Endothelial cell of umbilical vein (primary cell): ENCODE data around the gene SLC46A2. TPM values are rescaled to one million over a fixed set of nuclear protein-coding genes. Genes with fewer than 3 reads are reported as not detected.

Experiments used
- BruUV-seq: library from RNA; stranded (reverse); fragments of 400-500 nt; replicated peaks from 2 replicates; lab custom pipeline; 2021; lab: Mats Ljungman, UMichigan
- CTCF ChIA-PET: fragments of 300-600, 350-600 bp; sonication (Branson Sonifier 250); formaldehyde crosslinking; loops from one replicate; lab custom pipeline; 2021; ENCODE audit warnings: antibody characterized with exemption, inconsistent platforms; lab: Charles Lee
- POLR2A ChIA-PET: fragments of 300-600, 350-600 bp; sonication (Branson Sonifier 250); formaldehyde crosslinking; loops from one replicate; lab custom pipeline; 2021; ENCODE audit warnings: antibody characterized with exemption, inconsistent platforms; lab: Charles Lee
- DNase-seq: peaks from one replicate; pipeline ENCODE4 v3.0.0-alpha.2; 2011; ENCODE audit warnings: low read depth, low spot score
- FAIRE-seq: peaks from 2 replicates; lab custom pipeline; 2011; peaks lifted over from hg19 to GRCh38; lab: Jason Lieb, UNC
- H2AFZ ChIP-seq: 2 replicates; pipeline ENCODE4 v1.6.0; 2012; ENCODE audit warnings: low read depth, low read length, control low read depth, inconsistent platforms
- H3K27ac ChIP-seq: 2 replicates; pipeline ENCODE4 v1.5.1; 2011; ENCODE audit warnings: low read depth, mild to moderate bottlenecking, control low read depth, low read length, moderate library complexity; ENCODE audit not compliant: insufficient read depth
- H3K27me3 ChIP-seq, 2 experiments: 2 replicates each; pipeline versions ENCODE4 v1.6.0 to v1.6.1; 2011; ENCODE audit warnings: low read length in 2 of 2, mixed read lengths in 1 of 2; ENCODE audit not compliant: control insufficient read depth in 2 of 2, insufficient read depth in 2 of 2
- H3K36me3 ChIP-seq, 2 experiments: 2 replicates in 1 of 2; 3 replicates in 1 of 2; pipeline ENCODE4 v1.5.1; 2011; ENCODE audit warnings: low read length in 2 of 2, mild to moderate bottlenecking in 1 of 2, moderate library complexity in 1 of 2; ENCODE audit not compliant: control insufficient read depth in 2 of 2, insufficient read depth in 2 of 2; ENCODE audit errors: extremely low read depth in 1 of 2
- H3K4me1 ChIP-seq: 3 replicates; pipeline ENCODE4 v1.5.1; 2011; ENCODE audit warnings: mild to moderate bottlenecking, low read length; ENCODE audit not compliant: control insufficient read depth, insufficient read depth; ENCODE audit errors: extremely low read depth
- H3K4me2 ChIP-seq: 2 replicates; pipeline ENCODE4 v1.6.1; 2011; ENCODE audit warnings: low read length, control low read depth, mixed read lengths; ENCODE audit not compliant: insufficient read depth
- H3K4me3 ChIP-seq, 3 experiments: fragments of 200-600 bp in 1 of 3; sonication (generic), shearing (Covaris generic) in 1 of 3; replicated peaks in 1 of 3; 2 replicates each; pipeline ENCODE4 v1.5.1; 2011 to 2016; ENCODE audit warnings: control low read depth in 3 of 3, low read length in 3 of 3, mild to moderate bottlenecking in 2 of 3, inconsistent platforms in 1 of 3, low read depth in 1 of 3, moderate library complexity in 1 of 3; ENCODE audit not compliant: insufficient read depth in 1 of 3
- H3K79me2 ChIP-seq: 2 replicates; pipeline ENCODE4 v1.6.0; 2012; ENCODE audit warnings: low read length, inconsistent platforms; ENCODE audit not compliant: control insufficient read depth, insufficient read depth
- H3K9ac ChIP-seq: replicated peaks from 2 replicates; pipeline ENCODE3; 2011; ENCODE audit warnings: low read length, control low read depth; ENCODE audit not compliant: insufficient read depth; ENCODE audit errors: extremely low read depth
- H3K9me1 ChIP-seq: replicated peaks from 3 replicates; pipeline ENCODE4 v1.6.0; 2011; ENCODE audit warnings: mild to moderate bottlenecking, low read length; ENCODE audit not compliant: control insufficient read depth, insufficient read depth; ENCODE audit errors: extremely low read depth
- H3K9me3 ChIP-seq: replicated peaks from 2 replicates; pipeline ENCODE4 v1.5.1; 2012; ENCODE audit warnings: low read length, inconsistent platforms; ENCODE audit not compliant: control insufficient read depth, insufficient read depth
- H4K20me1 ChIP-seq: replicated peaks from 2 replicates; pipeline ENCODE3; 2011; ENCODE audit warnings: mild to moderate bottlenecking, low read length; ENCODE audit not compliant: control insufficient read depth, insufficient read depth; ENCODE audit errors: extremely low read depth
- EZH2 ChIP-seq: IDR thresholded peaks from 2 replicates; pipeline ENCODE4 v1.6.1; 2012; ENCODE audit warnings: borderline replicate concordance, low read depth, mild to moderate bottlenecking, moderate library complexity, low read length, inconsistent platforms; ENCODE audit not compliant: severe bottlenecking
- FOS ChIP-seq: IDR thresholded peaks from 2 replicates; pipeline ENCODE4 v1.6.1; 2011; ENCODE audit warnings: mild to moderate bottlenecking, low read length, moderate library complexity, borderline replicate concordance; ENCODE audit not compliant: insufficient read depth
- GATA2 ChIP-seq: IDR thresholded peaks from 2 replicates; pipeline ENCODE4 v1.7.0; 2011; ENCODE audit warnings: low read depth, mild to moderate bottlenecking, moderate library complexity, mixed read lengths, low read length; ENCODE audit not compliant: insufficient read length, insufficient read depth
- JUN ChIP-seq: IDR thresholded peaks from 2 replicates; pipeline ENCODE4 v1.6.1; 2011; ENCODE audit warnings: borderline replicate concordance, low read depth; ENCODE audit not compliant: insufficient read length, insufficient read depth
- MYC ChIP-seq: IDR thresholded peaks from one replicate; pipeline ENCODE4 v1.6.1; 2011; ENCODE audit warnings: mild to moderate bottlenecking, low read depth, low read length
- POLR2A ChIP-seq: IDR thresholded peaks from 2 replicates; pipeline ENCODE4 v1.6.1; 2012; ENCODE audit warnings: low read depth, mild to moderate bottlenecking, control low read depth, low read length
- POLR2AphosphoS5 ChIP-seq: IDR thresholded peaks from 2 replicates; pipeline ENCODE4 v1.6.1; 2012; ENCODE audit warnings: low read depth, mild to moderate bottlenecking, control low read depth, low read length, moderate library complexity; ENCODE audit not compliant: insufficient read depth
- dilution Hi-C: fragments of 300-500 bp; cut with MboI; formaldehyde crosslinking; loops from one replicate; pipeline ENCODE4 v1.15.0; 2019; ENCODE audit warnings: low sequenced_read_pairs; ENCODE audit not compliant: extremely low pct_ligation_motif_present
- intact Hi-C: fragments of 100-400 bp; cut with micrococcal nuclease; formaldehyde crosslinking; loops from one replicate; pipeline ENCODE4 v1.10.0; 2022
- polyA plus RNA-seq, 4 experiments: library from polyadenylated mRNA; depleted of rRNA in 3 of 4; stranded (reverse) in 3 of 4; unstranded in 1 of 4; fragments of >200 nt; gene quantifications; 2 replicates each; pipeline versions ENCODE4 v1.2.1 to v1.2.3, GENCODE V29; 2011 to 2012; ENCODE audit warnings: missing spikeins in 1 of 4
- total RNA-seq: library from RNA; stranded (reverse); gene quantifications from 2 replicates; pipeline ENCODE4 v1.2.3, GENCODE V29; 2021
- TF ChIP-seq, protein P1 (sequence below), 2 donors: IDR thresholded peaks; 1 replicate in 1 of 2; 2 replicates in 1 of 2; pipeline ENCODE4 v1.5.1; 2011; ENCODE audit warnings: low read length in 2 of 2, mild to moderate bottlenecking in 2 of 2, moderate library complexity in 2 of 2, control low read depth in 1 of 2, inconsistent platforms in 1 of 2, low read depth in 1 of 2; ENCODE audit not compliant: insufficient read depth in 1 of 2; ENCODE audit errors: extremely low read depth in 1 of 2
- TF ChIP-seq, protein P2 (sequence below): IDR thresholded peaks from 2 replicates; pipeline ENCODE4 v1.6.1; 2011; ENCODE audit not compliant: insufficient read depth, insufficient read length

Gene SLC46A2
- total and polyA plus RNA-seq, 2 donors (not counting 3 experiments of a cell fraction or from before 2014, with no cell fraction given), result not detected

DNA sequence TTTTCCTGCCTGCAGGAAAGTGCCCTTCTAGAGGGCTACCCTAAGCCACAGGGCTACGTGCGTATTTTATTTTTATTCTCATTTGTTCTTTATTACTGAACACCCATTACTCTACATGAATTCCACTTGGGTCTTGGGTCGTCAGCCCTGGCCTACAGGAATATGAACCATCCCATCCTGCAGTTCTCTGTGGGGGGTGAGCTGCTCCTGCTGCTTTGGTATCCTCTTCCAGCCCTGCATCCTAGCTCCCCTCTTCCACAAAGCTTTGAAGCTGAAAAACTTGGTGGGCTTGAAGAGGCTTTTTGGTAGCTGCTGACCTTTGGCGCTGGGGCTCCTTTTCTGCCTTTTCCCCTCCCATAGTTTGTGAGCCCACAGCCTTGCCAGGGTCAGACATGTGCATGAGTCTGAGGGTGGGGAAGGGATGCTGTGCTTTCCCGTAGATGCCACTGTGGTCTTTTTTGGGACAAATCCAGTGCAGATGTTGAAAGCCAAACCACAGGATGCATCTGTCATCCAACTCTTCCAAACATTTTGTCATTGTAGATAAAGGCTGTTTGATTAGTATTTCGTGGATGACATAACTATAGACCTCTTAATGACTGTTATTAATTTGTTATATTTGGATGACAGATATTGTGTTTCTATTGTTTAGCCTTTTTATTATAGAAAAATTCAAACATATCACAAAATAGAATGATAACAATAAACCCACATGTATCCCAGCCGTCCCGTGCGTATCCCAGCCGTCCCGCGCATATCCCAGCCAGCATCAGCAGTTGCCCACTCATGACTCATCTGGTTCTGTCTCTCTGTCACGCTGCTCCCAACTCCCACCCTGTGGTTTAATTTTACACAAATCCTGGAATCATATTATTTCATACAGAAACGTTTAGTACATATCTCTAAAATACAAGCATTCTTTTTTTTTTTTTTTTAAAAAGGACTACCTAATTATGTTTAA, 43.9 kb downstream of the SLC46A2 start:
- no peaks in the 10 kb centered on the region for H3K36me3 ChIP-seq
- H3K4me3 ChIP-seq, result no peak overlapping the region
- H3K79me2 ChIP-seq, result no peaks in the 10 kb centered on the region
- no peak overlapping the region for H2AFZ ChIP-seq
- BruUV-seq, result no TSS peak
- H3K9ac ChIP-seq, result no peak overlapping the region
- intact Hi-C loops (no loop called here), dilution Hi-C loops (no loop called here)
- no peaks in the 10 kb centered on the region for H4K20me1 ChIP-seq
- no peak overlapping the region for H3K4me2 ChIP-seq
- no peaks in the 10 kb centered on the region for H3K9me3 ChIP-seq
- TF ChIP-seq POLR2AphosphoS5 (no peak), JUN (no peak), EZH2 (no peak), MYC (no peak), POLR2A (no peak), FOS (no peak), GATA2 (no peak)
- TF ChIP-seq, protein P1, sequence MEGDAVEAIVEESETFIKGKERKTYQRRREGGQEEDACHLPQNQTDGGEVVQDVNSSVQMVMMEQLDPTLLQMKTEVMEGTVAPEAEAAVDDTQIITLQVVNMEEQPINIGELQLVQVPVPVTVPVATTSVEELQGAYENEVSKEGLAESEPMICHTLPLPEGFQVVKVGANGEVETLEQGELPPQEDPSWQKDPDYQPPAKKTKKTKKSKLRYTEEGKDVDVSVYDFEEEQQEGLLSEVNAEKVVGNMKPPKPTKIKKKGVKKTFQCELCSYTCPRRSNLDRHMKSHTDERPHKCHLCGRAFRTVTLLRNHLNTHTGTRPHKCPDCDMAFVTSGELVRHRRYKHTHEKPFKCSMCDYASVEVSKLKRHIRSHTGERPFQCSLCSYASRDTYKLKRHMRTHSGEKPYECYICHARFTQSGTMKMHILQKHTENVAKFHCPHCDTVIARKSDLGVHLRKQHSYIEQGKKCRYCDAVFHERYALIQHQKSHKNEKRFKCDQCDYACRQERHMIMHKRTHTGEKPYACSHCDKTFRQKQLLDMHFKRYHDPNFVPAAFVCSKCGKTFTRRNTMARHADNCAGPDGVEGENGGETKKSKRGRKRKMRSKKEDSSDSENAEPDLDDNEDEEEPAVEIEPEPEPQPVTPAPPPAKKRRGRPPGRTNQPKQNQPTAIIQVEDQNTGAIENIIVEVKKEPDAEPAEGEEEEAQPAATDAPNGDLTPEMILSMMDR (IDR thresholded peaks at IDR 0.05; ENCODE audit: extremely low read depth in 1 of 2, insufficient read depth in 1 of 2, low read depth in 1 of 2, low read length in 2 of 2), result no peak
- TF ChIP-seq, protein P2, sequence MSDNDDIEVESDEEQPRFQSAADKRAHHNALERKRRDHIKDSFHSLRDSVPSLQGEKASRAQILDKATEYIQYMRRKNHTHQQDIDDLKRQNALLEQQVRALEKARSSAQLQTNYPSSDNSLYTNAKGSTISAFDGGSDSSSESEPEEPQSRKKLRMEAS, result no peak
- DNase-seq, result no peak
- FAIRE-seq, result peak; percentile 28
- no peak overlapping the region for H3K27ac ChIP-seq
- H3K9me1 ChIP-seq, result no peaks in the 10 kb centered on the region
- ChIA-PET POLR2A (no interaction called here), CTCF (interaction anchor here (1.3 to 6.5 kb wide), 5 partner anchors 10 to 58 kb away, joined by 3 to 263 read pairs (median 22); no protein-coding TSS in a partner anchor)
- H3K27me3 ChIP-seq, result no peaks in the 10 kb centered on the region
- peaks cover 5% of the 10 kb centered on the region for H3K4me1 ChIP-seq
